CD14-positive monocyte (primary cell): ENCODE results near the gene RANBP1. TPM values are rescaled to one million over a fixed set of nuclear protein-coding genes. Genes with fewer than 3 reads are reported as not detected.
A peak's percentile ranks its signal among the peaks of the same experiment; 100 is the strongest.

Source experiments
- DNase-seq, 3 donors: peaks; one replicate each; pipeline ENCODE4 v3.0.0-alpha.2; 2011 to 2022
- H2AFZ ChIP-seq: 2 replicates; pipeline ENCODE4 v1.6.0; 2012; ENCODE audit warnings: mild to moderate bottlenecking, low read depth, low read length, inconsistent platforms; ENCODE audit not compliant: insufficient read depth, poor library complexity, severe bottlenecking
- H3K27ac ChIP-seq, 2 donors: 1 replicate in 1 of 2; 2 replicates in 1 of 2; pipeline ENCODE4 v1.5.1; 2012 to 2013; ENCODE audit warnings: low read length in 2 of 2, control low read depth in 1 of 2, inconsistent platforms in 1 of 2, low read depth in 1 of 2, mild to moderate bottlenecking in 1 of 2
- H3K27me3 ChIP-seq, 2 donors: one replicate each; pipeline versions ENCODE4 v1.6.0 to v1.6.1; 2011 to 2013; ENCODE audit warnings: low read length in 2 of 2; ENCODE audit not compliant: control insufficient read depth in 2 of 2, insufficient read depth in 2 of 2
- H3K36me3 ChIP-seq, 2 donors: replicated peaks in 1 of 2; 1 replicate in 1 of 2; 2 replicates in 1 of 2; pipeline versions ENCODE4 v1.5.1 to v1.6.1; 2012 to 2013; ENCODE audit warnings: low read length in 2 of 2, control low read depth in 1 of 2, inconsistent platforms in 1 of 2, mild to moderate bottlenecking in 1 of 2; ENCODE audit not compliant: insufficient read depth in 2 of 2, control insufficient read depth in 1 of 2
- H3K4me1 ChIP-seq, 2 donors: 1 replicate in 1 of 2; 2 replicates in 1 of 2; pipeline versions ENCODE4 v1.5.1 to v1.6.1; 2012 to 2013; ENCODE audit warnings: low read length in 2 of 2, control low read depth in 1 of 2, inconsistent platforms in 1 of 2, mild to moderate bottlenecking in 1 of 2, moderate library complexity in 1 of 2; ENCODE audit not compliant: insufficient read depth in 2 of 2, control insufficient read depth in 1 of 2
- H3K4me2 ChIP-seq: replicated peaks from 2 replicates; pipeline ENCODE3; 2012; ENCODE audit warnings: low read length, moderate library complexity, mild to moderate bottlenecking; ENCODE audit not compliant: poor library complexity, severe bottlenecking; ENCODE audit errors: extremely low read depth
- H3K4me3 ChIP-seq, 3 experiments: fragments of 200-600 bp in 1 of 3; sonication (generic) in 1 of 3; replicated peaks in 1 of 3; 1 replicate in 2 of 3; 2 replicates in 1 of 3; pipeline ENCODE4 v1.5.1; 2011 to 2013; ENCODE audit warnings: low read length in 3 of 3, mild to moderate bottlenecking in 3 of 3, control low read depth in 2 of 3, low read depth in 2 of 3, inconsistent platforms in 1 of 3, moderate library complexity in 1 of 3
- H3K79me2 ChIP-seq: 2 replicates; pipeline ENCODE4 v1.6.0; 2012; ENCODE audit warnings: mild to moderate bottlenecking, control low read depth, inconsistent platforms, low read length, moderate library complexity; ENCODE audit not compliant: insufficient read depth
- H3K9ac ChIP-seq: 2 replicates; pipeline ENCODE4 v1.6.0; 2017; ENCODE audit warnings: low read length, mild to moderate bottlenecking; ENCODE audit not compliant: insufficient read depth, poor library complexity, severe bottlenecking
- H3K9me3 ChIP-seq, 2 donors: replicated peaks in 1 of 2; 1 replicate in 1 of 2; 2 replicates in 1 of 2; pipeline versions ENCODE4 v1.5.1 to v1.6.1; 2012 to 2013; ENCODE audit warnings: low read length in 2 of 2, control low read depth in 1 of 2; ENCODE audit not compliant: control insufficient read depth in 1 of 2, insufficient read depth in 1 of 2
- H4K20me1 ChIP-seq: 2 replicates; pipeline ENCODE4 v1.6.0; 2012; ENCODE audit warnings: mild to moderate bottlenecking, low read length, control low read depth, moderate library complexity; ENCODE audit not compliant: insufficient read depth
- H3K27ac Mint-ChIP-seq, 7 donors: one replicate each; pipeline ENCODE4 v1.8.0; 2020; ENCODE audit warnings: mild to moderate bottlenecking in 7 of 7, mixed read lengths in 7 of 7, moderate library complexity in 6 of 7, inconsistent platforms in 2 of 7
- H3K27me3 Mint-ChIP-seq, 3 donors: one replicate each; pipeline ENCODE4 v1.8.0; 2021 to 2022; ENCODE audit warnings: low read depth in 3 of 3, mild to moderate bottlenecking in 3 of 3, mixed read lengths in 3 of 3, moderate library complexity in 3 of 3, inconsistent platforms in 1 of 3
- H3K36me3 Mint-ChIP-seq, 2 donors: one replicate each; pipeline ENCODE4 v1.8.0; 2020; ENCODE audit warnings: mixed read lengths in 2 of 2, inconsistent platforms in 1 of 2, mild to moderate bottlenecking in 1 of 2
- H3K4me1 Mint-ChIP-seq: one replicate; pipeline ENCODE4 v1.8.0; 2020; ENCODE audit warnings: mild to moderate bottlenecking, mixed read lengths
- H3K4me3 Mint-ChIP-seq, 2 donors: one replicate each; pipeline ENCODE4 v1.8.0; 2020; ENCODE audit warnings: mild to moderate bottlenecking in 2 of 2, mixed read lengths in 2 of 2, moderate library complexity in 1 of 2
- H3K9me3 Mint-ChIP-seq, 7 donors: one replicate each; pipeline ENCODE4 v1.8.0; 2020 to 2022; ENCODE audit warnings: mixed read lengths in 7 of 7, mild to moderate bottlenecking in 6 of 7, moderate library complexity in 6 of 7, inconsistent platforms in 2 of 7
- CTCF ChIP-seq: fragments of 200-600 bp; IDR thresholded peaks from one replicate; pipeline ENCODE4 v1.8.0; 2022; ENCODE audit warnings: antibody characterized with exemption, mild to moderate bottlenecking
- WGBS: methylation state at CpG from one replicate; pipeline ENCODE4 v1.1.5; 2013; ENCODE audit warnings: missing lambda C conversion rate; ENCODE audit not compliant: insufficient coverage; 5-methylcytosine and 5-hydroxymethylcytosine counted together
- intact Hi-C, 2 donors: fragments of 100-400 bp; cut with micrococcal nuclease; formaldehyde crosslinking; loops; one replicate each; pipeline versions ENCODE4 v1.15.0 to v1.15.1; 2023
- polyA plus RNA-seq, 3 donors: library from polyadenylated mRNA; depleted of rRNA in 1 of 3; unstranded in 2 of 3; stranded (reverse) in 1 of 3; fragments of 300-500 nt in 2 of 3; fragments of >200 nt in 1 of 3; fragmentation: Illumina TruSeq in 2 of 3; gene quantifications; 1 replicate in 2 of 3; 2 replicates in 1 of 3; pipeline ENCODE4 v1.2.3, GENCODE V29; 2012 to 2021

RANBP1 gene
- polyA plus RNA-seq, 3 donors: 45.0 to 52.3 (median 47.4) TPM

- Histone ChIP-seq H2AFZ (peak overlapping the region; percentile 71), H3K4me1 (peaks cover 15 to 27% of the 10 kb centered on the region in 2 donors)
These were observed 16.2 kb downstream of the RANBP1 start for GRCh38 chr22:20131859-20132685.

More at GRCh38 chr22:20131859-20132685, 16.2 kb downstream of the RANBP1 start:
- H3K9me3 Mint-ChIP-seq: no peaks in the 10 kb centered on the region
- Histone ChIP-seq H3K27me3 (no peaks in the 10 kb centered on the region), H3K79me2 (peaks cover 25% of the 10 kb centered on the region), H4K20me1 (peaks cover 46% of the 10 kb centered on the region), H3K4me3 (peak overlapping the region; percentile 39 to 77 (median 42)), H3K36me3 (peaks cover 0 to 5% of the 10 kb centered on the region in 2 donors), H3K9ac (peak overlapping the region; percentile 65), H3K9me3 (no peaks in the 10 kb centered on the region), H3K4me2 (peak overlapping the region; percentile 93), H3K27ac (peak overlapping the region in 1 of 2 donors; percentile 36)
- no peaks in the 10 kb centered on the region for H3K27me3 Mint-ChIP-seq
- peak overlapping the region in 1 of 7 donors; percentile 8 for H3K27ac Mint-ChIP-seq
- DNase-seq: peak; percentile 17 to 25 (median 22)
- intact Hi-C loops: no loop called here
- H3K36me3 Mint-ChIP-seq: peaks cover 7 to 14% of the 10 kb centered on the region in 2 donors
- under 1% methylated on average over 71 of the region's 72 CpGs for WGBS
- H3K4me1 Mint-ChIP-seq: peaks cover 21% of the 10 kb centered on the region
- H3K4me3 Mint-ChIP-seq: peak overlapping the region; percentile 69 to 75
- TF ChIP-seq CTCF: no peak
